Fibroblast of pulmonary artery (primary cell): ENCODE results near the gene FHOD3.

ENCODE experiments used
- DNase-seq: peaks from one replicate; pipeline ENCODE4 v3.0.0-alpha.2; 2010; ENCODE audit warnings: low read depth
- H3K4me3 ChIP-seq: replicated peaks from 2 replicates; pipeline ENCODE4 v1.5.1; 2011; ENCODE audit warnings: low read depth, mild to moderate bottlenecking, control low read depth, low read length, moderate library complexity
- TF ChIP-seq, protein P1 (sequence below): IDR thresholded peaks from 2 replicates; pipeline ENCODE4 v1.5.1; 2011; ENCODE audit warnings: mild to moderate bottlenecking, control low read depth, low read length, inconsistent platforms; ENCODE audit errors: missing control alignments

FHOD3 gene

DNA sequence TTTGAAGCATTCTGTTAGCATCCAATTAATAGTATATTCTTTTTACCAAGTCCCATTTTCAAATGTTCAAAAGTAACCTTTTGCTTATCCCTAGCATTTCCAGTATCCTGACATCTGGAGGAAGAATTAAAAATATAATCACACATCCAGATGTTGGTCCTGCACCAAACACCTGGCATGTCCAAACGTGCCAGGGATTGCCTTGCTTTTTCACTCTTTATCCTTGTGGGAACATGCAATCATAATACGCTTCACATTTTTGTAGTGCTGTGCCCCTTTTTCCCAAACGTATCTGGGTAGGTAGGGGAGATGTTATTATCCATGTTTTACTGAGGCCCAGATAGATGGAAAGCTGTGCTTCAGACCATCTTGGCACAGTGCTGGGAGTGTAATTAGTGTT, 398.3 kb downstream of the FHOD3 start:
- H3K4me3 ChIP-seq = no peak overlapping the region
- DNase-seq = no peak
- TF ChIP-seq, protein P1, sequence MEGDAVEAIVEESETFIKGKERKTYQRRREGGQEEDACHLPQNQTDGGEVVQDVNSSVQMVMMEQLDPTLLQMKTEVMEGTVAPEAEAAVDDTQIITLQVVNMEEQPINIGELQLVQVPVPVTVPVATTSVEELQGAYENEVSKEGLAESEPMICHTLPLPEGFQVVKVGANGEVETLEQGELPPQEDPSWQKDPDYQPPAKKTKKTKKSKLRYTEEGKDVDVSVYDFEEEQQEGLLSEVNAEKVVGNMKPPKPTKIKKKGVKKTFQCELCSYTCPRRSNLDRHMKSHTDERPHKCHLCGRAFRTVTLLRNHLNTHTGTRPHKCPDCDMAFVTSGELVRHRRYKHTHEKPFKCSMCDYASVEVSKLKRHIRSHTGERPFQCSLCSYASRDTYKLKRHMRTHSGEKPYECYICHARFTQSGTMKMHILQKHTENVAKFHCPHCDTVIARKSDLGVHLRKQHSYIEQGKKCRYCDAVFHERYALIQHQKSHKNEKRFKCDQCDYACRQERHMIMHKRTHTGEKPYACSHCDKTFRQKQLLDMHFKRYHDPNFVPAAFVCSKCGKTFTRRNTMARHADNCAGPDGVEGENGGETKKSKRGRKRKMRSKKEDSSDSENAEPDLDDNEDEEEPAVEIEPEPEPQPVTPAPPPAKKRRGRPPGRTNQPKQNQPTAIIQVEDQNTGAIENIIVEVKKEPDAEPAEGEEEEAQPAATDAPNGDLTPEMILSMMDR = no peak

DNA sequence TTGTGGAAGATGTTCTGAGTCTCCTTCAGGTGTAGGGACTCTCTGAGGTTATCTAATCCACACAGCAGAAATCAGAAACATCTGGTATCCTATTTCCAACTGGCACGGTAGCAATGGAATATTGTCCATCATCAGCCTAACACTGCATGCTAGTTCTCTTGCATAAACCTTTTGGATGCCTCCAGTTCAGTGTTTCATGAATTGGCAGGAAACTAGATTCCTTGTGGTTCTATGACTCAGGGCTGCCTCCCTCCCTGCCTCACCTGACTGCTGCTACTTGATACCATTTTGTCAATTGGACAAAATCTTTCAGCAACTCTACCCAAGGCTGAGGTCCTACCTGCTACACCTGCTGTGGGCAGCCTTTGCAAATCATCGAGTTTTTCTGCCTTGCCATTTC, 400.4 kb downstream of the FHOD3 start:
- TF ChIP-seq, protein P1 = no peak
- H3K4me3 ChIP-seq = no peak overlapping the region
- DNase-seq = peak; percentile 80

GRCh38 chr18:36700955-36701354, 403.4 kb downstream of the FHOD3 start:
- TF ChIP-seq, protein P1 = no peak
- H3K4me3 ChIP-seq = no peak overlapping the region
- DNase-seq = no peak

- H3K4me3 ChIP-seq = no peak overlapping the region
- no peak for DNase-seq
- TF ChIP-seq, protein P1 = no peak
Measured at GRCh38 chr18:36702401-36703013, 405.0 kb downstream of the FHOD3 start.

- H3K4me3 ChIP-seq = no peak overlapping the region
- DNase-seq = no peak
- TF ChIP-seq, protein P1 = no peak
Measured at GRCh38 chr18:36704156-36704555, 406.6 kb downstream of the FHOD3 start.

GRCh38 chr18:36706134-36706881, 408.8 kb downstream of the FHOD3 start:
- no peak overlapping the region for H3K4me3 ChIP-seq
- no peak for DNase-seq

More at GRCh38 chr18:36706134-36706881, 408.8 kb downstream of the FHOD3 start:
- TF ChIP-seq, protein P1 = no peak
